GM19452 (cell line): Measurements from ENCODE around the gene TBX6.
A peak's percentile ranks its signal among the peaks of the same experiment; 100 is the strongest.

Experiments used
- ATAC-seq: cut with Tn5 transposase; IDR thresholded peaks from one replicate; pipeline ENCODE4 v1.9.1; 2021; ENCODE audit not compliant: unreplicated experiment

Gene TBX6

GRCh38 chr16:30087181-30087898 is 4.4 kb downstream of the TBX6 start:
- no peak for ATAC-seq

DNA sequence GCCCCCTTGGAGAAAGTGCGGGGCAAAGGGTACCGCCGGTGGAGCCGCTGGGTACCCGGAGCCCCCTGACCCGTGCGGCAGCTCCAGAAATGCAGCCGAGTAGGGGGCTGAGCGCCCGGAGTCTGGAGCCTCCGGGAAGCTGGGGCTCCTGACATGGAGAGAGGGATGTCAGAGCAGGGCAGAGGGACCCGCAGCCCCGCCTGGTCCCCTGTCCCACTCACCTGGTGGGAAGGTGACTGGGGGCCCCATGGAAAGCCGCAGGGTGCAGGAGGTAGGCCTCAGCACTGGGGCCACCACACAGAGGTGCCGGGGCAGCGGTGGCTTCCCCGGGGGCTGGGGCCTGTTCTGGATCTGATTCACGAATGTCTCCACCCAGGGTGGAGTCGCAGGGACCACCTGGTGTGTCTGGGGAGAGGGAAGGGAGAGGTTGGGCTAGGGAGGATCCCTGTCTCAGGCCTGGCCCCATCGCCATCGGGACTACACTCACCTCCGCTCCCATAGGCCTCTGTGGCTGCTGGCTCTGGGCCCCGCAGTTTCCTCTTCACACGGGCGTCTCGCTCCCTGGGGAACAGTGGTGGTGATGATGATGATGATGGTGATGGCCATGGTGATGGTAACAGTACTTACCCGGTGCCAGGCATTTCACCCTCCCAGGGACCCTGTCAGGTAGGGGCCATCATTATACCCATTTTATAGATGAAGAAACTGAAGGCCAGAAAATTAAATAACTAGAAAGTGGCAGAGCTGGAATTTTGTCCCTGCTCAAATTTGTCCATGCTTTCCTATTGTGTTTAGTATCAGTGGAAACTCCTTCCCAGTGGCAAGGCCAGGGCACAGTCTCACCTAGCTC is 5.2 kb downstream of the TBX6 start:
- ATAC-seq: no peak

DNA sequence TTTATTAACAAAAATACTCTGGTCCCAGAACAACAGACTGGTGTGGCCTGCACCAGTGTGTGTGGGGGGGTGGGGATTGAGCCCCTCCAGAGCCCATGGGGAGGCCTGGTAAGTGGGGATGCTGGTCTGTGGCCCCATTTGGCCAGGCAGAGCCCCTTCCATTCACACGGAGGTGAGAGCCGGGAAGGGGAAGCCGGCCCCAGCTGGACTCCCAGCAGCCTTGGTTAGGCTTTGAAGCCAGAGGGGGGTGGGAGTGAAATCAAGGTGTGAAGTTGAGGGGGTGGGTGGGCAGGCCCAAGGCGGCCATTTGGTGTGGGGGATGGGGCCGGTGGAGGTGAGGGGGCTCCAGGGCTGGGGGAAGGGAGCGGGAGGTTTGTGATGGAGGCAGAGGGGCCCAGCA is 5.9 kb downstream of the TBX6 start:
- ATAC-seq: no peak

- no peak for ATAC-seq
These were observed 6.5 kb downstream of the TBX6 start for GRCh38 chr16:30085247-30085646.

DNA sequence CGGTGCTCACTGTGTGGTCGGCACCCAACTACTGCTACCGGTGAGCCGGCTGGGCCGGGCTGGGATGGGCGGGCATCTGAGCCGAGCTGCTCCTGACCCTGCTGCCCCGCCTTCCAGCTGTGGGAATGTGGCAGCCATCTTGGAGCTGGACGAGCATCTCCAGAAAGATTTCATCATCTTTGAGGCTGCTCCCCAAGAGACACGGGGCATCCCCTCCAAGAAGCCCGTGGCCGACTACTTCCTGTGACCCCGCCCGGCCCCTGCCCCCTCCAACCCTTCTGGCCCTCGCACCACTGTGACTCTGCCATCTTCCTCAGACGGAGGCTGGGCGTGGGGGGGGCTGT is 6.9 kb downstream of the TBX6 start:
- ATAC-seq: no peak

DNA sequence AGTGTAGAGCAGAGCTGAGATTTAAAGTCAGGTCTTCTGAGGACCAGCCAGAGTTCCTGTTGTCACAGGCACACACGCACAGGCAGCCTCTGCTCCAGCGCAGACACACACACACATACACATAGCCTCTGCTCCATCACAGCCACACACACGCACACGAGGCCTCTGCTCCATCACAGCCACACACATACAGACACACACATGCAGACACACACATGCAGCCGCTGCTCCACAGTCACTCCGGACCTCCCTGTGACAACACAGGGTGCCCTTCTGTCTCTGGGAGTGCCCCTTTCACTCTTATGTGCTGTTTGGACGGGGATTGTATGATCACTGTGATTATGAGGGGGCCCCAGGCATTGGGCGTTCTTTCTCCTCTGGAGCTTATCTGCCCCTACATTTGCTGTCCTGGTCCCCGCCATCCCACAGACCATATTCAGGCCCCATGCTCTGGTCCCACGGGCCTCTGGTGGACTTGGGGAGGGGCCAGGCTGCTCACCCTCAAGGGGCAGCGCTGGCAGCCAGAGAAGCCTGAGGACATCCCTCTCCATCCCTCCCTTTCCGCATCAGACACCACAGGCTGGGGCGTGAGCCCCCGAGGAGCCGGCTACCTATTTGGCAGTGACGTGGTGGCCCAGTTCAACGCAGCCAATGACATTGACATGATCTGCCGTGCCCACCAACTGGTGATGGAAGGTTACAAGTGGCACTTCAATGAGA is 7.5 kb downstream of the TBX6 start:
- no peak for ATAC-seq

DNA sequence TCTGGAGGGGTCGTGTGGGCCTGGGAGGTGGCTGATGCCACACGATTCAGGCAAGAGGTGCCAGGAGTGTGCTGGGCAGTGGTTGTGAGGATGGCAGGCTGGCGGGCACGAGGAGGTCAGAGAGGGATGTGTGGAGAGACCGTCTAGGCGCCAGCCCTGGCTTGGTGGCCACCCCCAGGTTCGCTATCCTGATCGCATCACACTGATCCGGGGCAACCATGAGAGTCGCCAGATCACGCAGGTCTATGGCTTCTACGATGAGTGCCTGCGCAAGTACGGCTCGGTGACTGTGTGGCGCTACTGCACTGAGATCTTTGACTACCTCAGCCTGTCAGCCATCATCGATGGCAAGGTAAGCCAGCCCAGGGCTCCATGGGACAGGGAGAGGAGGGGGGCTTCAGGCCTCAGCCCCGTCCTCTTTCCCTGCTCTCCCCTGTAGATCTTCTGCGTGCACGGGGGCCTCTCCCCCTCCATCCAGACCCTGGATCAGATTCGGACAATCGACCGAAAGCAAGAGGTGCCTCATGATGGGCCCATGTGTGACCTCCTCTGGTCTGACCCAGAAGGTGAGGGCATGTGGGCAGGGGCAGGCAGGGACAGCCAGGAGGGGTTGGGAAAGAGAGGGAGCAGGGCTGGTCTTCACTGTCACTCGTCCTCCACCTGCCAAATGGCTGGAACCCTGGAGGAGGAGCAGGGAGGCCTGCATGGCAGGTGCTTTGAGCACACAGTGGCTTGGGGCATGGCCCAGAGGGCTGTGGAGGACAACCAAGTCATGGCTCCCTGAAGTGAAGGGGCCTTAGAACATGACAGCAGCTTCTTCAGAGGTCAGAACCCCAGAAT is 8.3 kb downstream of the TBX6 start:
- ATAC-seq: no peak

GRCh38 chr16:30082545-30083090 is 9.1 kb downstream of the TBX6 start:
- no peak for ATAC-seq

- no peak for ATAC-seq
These were observed 12.2 kb downstream of the TBX6 start for GRCh38 chr16:30079480-30079879.

GRCh38 chr16:30078744-30079143 is 13.0 kb downstream of the TBX6 start:
- ATAC-seq: no peak

DNA sequence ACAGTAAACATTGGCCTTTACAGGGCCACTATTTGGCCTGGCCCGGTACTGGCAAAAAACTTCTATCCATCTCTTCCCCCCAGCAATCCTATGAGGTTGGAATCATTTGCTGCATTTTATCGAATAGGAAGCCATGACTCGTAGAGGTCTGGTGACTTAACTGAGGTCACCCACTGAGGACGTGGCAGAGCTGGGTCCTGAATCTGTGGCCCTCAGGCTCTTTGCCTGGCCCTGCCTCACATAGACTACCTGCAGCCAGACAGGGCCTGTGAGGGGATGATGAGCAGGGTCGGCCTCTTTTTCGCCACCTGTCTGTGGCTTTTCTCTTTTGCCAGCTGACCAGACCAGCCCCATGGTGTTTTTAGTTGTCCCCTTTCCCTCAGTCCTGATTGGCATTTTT is 14.1 kb downstream of the TBX6 start:
- ATAC-seq: no peak

- peak; percentile 28 for ATAC-seq
These were observed 15.4 kb downstream of the TBX6 start for GRCh38 chr16:30076276-30076791.

- ATAC-seq: peak; percentile 68
These were observed 16.0 kb downstream of the TBX6 start, which contains the start of gene PPP4C for GRCh38 chr16:30075503-30076275. Gene PPP4C (plus strand): TSS chr16:30075994. CDS start chr16:30076378, 384 bp downstream.

DNA sequence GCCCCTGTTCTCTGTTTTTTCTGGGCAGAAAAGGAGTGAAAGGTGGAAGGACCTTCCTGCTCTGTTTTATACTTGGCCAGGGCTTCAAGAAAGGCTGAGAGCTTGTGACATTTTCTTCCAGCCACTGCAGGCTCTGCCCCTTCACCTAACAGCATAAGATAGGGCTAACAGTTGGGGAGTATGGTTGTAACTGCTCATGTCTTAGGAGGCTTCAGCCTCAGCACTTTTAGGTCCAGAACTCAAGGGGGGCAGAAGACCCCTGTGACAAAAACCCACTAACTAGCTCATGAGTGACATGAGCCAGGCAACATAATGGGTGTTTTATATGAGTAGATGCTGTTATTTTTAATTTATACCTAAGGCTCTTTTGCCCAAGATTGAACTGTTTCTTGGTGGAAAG is 21.2 kb downstream of the TBX6 start:
- ATAC-seq: no peak

DNA sequence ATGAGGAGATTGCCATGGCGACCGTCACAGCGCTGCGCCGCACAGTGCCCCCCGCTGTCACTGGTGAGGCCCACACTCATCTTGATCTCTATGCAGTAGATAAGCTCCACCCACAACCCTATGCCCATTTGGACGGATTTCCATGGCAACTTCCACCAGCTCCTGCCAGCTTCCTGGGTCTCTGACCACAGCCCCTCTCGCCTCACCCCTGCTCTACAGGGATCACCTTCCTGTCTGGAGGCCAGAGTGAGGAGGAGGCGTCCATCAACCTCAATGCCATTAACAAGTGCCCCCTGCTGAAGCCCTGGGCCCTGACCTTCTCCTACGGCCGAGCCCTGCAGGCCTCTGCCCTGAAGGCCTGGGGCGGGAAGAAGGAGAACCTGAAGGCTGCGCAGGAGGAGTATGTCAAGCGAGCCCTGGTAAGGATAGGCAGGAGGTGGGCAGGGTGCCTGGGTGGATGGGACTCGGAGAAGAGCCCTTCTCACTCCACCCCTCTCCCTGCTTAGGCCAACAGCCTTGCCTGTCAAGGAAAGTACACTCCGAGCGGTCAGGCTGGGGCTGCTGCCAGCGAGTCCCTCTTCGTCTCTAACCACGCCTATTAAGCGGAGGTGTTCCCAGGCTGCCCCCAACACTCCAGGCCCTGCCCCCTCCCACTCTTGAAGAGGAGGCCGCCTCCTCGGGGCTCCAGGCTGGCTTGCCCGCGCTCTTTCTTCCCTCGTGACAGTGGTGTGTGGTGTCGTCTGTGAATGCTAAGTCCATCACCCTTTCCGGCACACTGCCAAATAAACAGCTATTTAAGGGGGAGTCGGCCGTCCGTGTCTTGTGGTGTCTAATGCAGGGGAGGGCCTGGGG is 21.9 kb downstream of the TBX6 start:
- ATAC-seq: no peak

GRCh38 chr16:30068750-30069610 is 22.7 kb downstream of the TBX6 start:
- ATAC-seq: no peak

GRCh38 chr16:30068333-30068732 is 23.4 kb downstream of the TBX6 start:
- ATAC-seq: no peak

DNA sequence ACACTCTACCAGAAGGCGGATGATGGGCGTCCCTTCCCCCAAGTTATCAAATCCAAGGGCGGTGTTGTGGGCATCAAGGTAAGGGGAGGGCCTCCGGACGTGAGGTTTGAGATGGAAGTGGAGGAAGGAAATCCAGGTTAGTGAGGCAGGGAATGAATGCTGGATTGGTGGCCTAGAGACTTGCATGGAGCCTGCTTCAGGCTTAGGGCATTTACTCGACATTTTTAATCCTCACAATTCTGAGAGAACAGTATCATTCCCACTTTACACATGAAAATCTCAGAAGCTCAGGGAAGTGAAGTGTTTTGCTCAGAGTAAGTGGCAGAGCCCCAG is 24.2 kb downstream of the TBX6 start:
- no peak for ATAC-seq
